Lower leg skin (tissue), 4 donors: Measurements from ENCODE around the gene ISYNA1. TPM values are rescaled to one million over a fixed set of nuclear protein-coding genes. Genes with fewer than 3 reads are reported as not detected.

ENCODE experiments used
- DNase-seq, 2 donors: peaks; one replicate each; pipeline ENCODE4 v3.0.0-alpha.2; 2019; ENCODE audit warnings: low spot score in 2 of 2
- H3K4me3 ChIP-seq: fragments of 200-600 bp; sonication (generic); 2 replicates; pipeline ENCODE4 v1.5.1; 2017; ENCODE audit warnings: mild to moderate bottlenecking, low read depth; ENCODE audit not compliant: poor library complexity, severe bottlenecking
- POLR2A ChIP-seq, 2 donors: fragments of 450-650 bp; IDR thresholded peaks; one replicate each; pipeline ENCODE4 v1.6.1; 2016 to 2017; ENCODE audit warnings: antibody characterized with exemption in 2 of 2, mild to moderate bottlenecking in 1 of 2, moderate library complexity in 1 of 2
- WGBS, 2 donors: methylation state at CpG; one replicate each; pipeline ENCODE4 v1.1.5; 2018; 5-methylcytosine and 5-hydroxymethylcytosine counted together
- intact Hi-C: fragments of 100-400 bp; cut with DNase I; formaldehyde crosslinking; loops from one replicate; pipeline ENCODE4 v1.15.0; 2023; ENCODE audit warnings: low total_unique reads
- total RNA-seq, 4 donors: library from RNA; depleted of rRNA; stranded (reverse); fragments of >200 nt; gene quantifications; one replicate each; pipeline ENCODE4 v1.1.0, GENCODE V29; 2016
- TF ChIP-seq, protein P1 (sequence below), 3 donors: fragments of 450-650 bp; IDR thresholded peaks; one replicate each; pipeline ENCODE4 v1.5.1; 2016; ENCODE audit warnings: antibody characterized with exemption in 3 of 3, mild to moderate bottlenecking in 3 of 3, moderate library complexity in 2 of 3

Gene ISYNA1
- total RNA-seq, 4 donors from 2014 or later, result 16.9 to 29.9 (median 22.3) TPM

GRCh38 chr19:18433735-18434398 is 4.1 kb downstream of the ISYNA1 start:
- 24 to 25% methylated on average over 20 to 55 of the region's 60 CpGs for WGBS, 2 donors
- intact Hi-C loops, result no loop called here
- H3K4me3 ChIP-seq, result no peak overlapping the region
- no peak for DNase-seq
- TF ChIP-seq, protein P1, sequence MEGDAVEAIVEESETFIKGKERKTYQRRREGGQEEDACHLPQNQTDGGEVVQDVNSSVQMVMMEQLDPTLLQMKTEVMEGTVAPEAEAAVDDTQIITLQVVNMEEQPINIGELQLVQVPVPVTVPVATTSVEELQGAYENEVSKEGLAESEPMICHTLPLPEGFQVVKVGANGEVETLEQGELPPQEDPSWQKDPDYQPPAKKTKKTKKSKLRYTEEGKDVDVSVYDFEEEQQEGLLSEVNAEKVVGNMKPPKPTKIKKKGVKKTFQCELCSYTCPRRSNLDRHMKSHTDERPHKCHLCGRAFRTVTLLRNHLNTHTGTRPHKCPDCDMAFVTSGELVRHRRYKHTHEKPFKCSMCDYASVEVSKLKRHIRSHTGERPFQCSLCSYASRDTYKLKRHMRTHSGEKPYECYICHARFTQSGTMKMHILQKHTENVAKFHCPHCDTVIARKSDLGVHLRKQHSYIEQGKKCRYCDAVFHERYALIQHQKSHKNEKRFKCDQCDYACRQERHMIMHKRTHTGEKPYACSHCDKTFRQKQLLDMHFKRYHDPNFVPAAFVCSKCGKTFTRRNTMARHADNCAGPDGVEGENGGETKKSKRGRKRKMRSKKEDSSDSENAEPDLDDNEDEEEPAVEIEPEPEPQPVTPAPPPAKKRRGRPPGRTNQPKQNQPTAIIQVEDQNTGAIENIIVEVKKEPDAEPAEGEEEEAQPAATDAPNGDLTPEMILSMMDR (IDR thresholded peaks at IDR 0.05), result no peak
- no peak for TF ChIP-seq POLR2A (IDR thresholded peaks at IDR 0.05)

DNA sequence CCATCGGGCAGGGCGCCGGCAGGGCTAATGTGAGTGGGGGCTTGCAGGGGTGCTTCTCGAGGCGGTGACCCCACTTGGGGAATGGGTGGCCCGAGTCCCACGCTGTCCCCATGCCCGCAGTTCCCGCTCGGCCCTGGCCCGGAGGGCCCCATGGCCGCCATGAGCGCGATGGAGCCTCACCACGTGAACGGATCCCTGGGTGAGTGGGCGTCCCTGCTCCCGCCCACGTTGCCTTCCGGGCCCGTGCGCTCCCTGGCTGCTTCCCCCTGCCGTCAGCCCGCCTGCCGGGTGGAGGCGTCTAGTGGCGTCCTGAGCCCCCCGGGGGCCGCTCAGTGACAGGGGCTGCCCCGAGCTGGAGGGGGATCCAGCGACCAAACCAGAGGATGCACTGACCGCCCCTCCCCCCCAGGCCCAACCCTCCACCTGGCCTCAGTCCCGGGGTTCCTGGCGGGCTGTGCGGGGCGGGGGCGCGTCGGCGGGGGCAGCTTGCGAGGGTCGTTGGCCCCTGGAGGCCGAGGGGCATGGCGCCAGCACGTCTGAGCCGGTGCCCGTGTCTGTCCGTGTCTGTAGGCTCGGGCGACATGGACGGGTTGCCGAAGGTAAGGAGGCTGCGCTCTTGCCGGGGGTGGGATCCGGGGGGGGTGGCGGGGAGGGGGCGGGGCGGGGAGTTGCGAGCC is 4.8 kb downstream of the ISYNA1 start:
- TF ChIP-seq, protein P1 (IDR thresholded peaks at IDR 0.05), result no peak
- TF ChIP-seq POLR2A (IDR thresholded peaks at IDR 0.05), result no peak
- intact Hi-C loops, result no loop called here
- 25 to 35% methylated on average over 8 to 20 of the region's 59 CpGs for WGBS, 2 donors
- no peak for DNase-seq
- no peak overlapping the region for H3K4me3 ChIP-seq

GRCh38 chr19:18432275-18433014 is 5.5 kb downstream of the ISYNA1 start:
- intact Hi-C loops, result no loop called here
- no peak for TF ChIP-seq POLR2A (IDR thresholded peaks at IDR 0.05)
- TF ChIP-seq, protein P1 (IDR thresholded peaks at IDR 0.05), result no peak
- 70 to 76% methylated on average over 4 to 13 of the region's 13 CpGs for WGBS, 2 donors
- DNase-seq, result no peak
- no peak overlapping the region for H3K4me3 ChIP-seq

DNA sequence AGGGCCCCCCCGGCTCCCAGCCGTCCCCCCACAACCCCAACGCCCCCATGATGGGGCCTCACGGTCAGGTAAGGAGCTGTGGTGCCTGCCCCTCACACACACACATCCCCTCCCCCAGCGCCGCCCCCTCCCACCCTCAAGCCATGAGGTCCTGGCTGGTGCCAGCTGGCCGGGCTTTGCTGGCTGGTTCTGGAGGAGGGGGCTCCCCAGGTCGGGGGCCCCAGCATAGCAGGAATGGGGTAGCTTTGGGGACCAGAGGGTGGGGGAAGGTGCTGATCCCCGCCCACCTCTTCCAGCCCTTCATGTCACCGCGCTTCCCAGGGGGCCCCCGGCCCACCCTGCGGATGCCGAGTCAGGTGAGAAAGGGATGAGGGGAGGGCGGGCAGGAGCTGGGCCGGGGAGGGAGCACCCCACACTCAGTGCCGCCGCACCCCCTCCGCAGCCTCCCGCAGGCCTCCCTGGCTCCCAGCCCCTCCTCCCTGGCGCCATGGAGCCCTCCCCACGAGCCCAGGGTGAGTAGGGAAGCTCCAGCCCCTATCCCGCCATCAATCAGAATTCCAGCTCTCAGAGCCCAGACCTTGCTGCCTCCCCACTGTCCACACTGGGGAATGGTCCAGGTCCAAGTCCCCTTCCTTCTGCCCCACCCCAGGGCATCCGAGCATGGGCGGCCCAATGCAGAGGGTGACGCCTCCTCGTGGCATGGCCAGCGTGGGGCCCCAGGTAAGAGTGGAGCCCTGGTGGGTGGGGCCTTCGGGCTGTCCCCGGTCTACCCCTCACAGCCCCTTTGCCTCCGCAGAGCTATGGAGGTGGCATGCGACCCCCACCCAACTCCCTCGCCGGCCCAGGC is 6.4 kb downstream of the ISYNA1 start:
- TF ChIP-seq, protein P1 (IDR thresholded peaks at IDR 0.05), result no peak
- no peak for TF ChIP-seq POLR2A (IDR thresholded peaks at IDR 0.05)
- intact Hi-C loops, result no loop called here
- no peak overlapping the region for H3K4me3 ChIP-seq
- DNase-seq, result no peak
- WGBS, 2 donors, result 79 to 94% methylated on average over 7 to 29 of the region's 34 CpGs

DNA sequence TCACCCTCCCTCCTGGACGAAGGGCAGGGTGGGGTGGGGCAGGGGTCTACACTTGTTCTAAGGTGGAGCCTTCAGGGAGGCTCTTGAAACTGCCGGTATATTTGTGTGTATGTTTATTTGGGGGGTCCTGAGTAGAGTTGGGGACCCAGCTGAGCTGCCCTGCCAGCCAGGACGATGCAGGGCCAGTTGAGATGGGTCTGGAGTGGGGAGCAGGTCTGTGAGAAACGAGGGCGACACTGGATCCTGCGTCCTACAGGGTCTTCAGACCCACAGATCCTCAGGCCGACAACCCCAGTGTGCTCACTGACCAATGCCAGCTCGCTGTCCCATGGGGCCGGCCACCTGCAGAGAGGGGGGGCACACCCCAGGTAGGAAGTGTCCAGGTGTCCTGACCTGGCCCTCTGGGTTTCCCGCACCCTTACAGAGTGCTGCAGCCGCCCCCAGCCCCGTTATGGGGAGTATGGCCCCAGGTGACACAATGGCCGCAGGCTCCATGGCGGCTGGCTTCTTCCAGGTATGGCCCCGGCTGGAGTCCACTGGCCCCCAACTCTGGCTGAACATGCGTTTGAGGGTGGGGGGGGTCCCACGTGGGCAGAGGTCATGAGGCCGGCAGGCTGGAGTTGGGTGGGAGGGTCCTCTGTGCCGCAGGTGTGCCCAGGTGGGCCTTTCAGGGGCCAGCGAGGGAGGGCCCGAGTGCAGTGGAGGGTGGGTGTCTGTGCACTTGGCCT is 7.4 kb downstream of the ISYNA1 start:
- TF ChIP-seq, protein P1 (IDR thresholded peaks at IDR 0.05), result no peak
- TF ChIP-seq POLR2A (IDR thresholded peaks at IDR 0.05), result no peak
- WGBS, 2 donors, result 87% methylated on average over 17 to 18 of the region's 21 CpGs
- intact Hi-C loops, result no loop called here
- H3K4me3 ChIP-seq, result no peak overlapping the region
- DNase-seq, result no peak
